Immature natural killer cell (primary cell): ENCODE measurements around the gene SNX21. TPM values are rescaled to one million over a fixed set of nuclear protein-coding genes. Genes with fewer than 3 reads are reported as not detected.
"Not testable (repeated sequence)": the region's sequence is repeated elsewhere in the genome, so short reads cannot be mapped to it uniquely, and the experiment has no call there.

Source experiments
- DNase-seq, 3 donors: peaks; one replicate each; pipeline ENCODE4 v3.0.0; 2022; ENCODE audit warnings: mixed read lengths in 1 of 3
- H3K27ac Mint-ChIP-seq, 6 donors: one replicate each; pipeline ENCODE4 v1.8.0; 2020; ENCODE audit warnings: mixed read lengths in 6 of 6, mild to moderate bottlenecking in 5 of 6, inconsistent platforms in 4 of 6, moderate library complexity in 3 of 6
- H3K27me3 Mint-ChIP-seq, 3 donors: one replicate each; pipeline ENCODE4 v1.8.0; 2020 to 2021; ENCODE audit warnings: low read depth in 3 of 3, mild to moderate bottlenecking in 3 of 3, mixed read lengths in 3 of 3, moderate library complexity in 3 of 3, inconsistent platforms in 1 of 3
- H3K36me3 Mint-ChIP-seq, 3 donors: one replicate each; pipeline ENCODE4 v1.8.0; 2020; ENCODE audit warnings: mixed read lengths in 3 of 3, inconsistent platforms in 2 of 3, mild to moderate bottlenecking in 2 of 3
- H3K4me1 Mint-ChIP-seq, 2 donors: one replicate each; pipeline ENCODE4 v1.8.0; 2020; ENCODE audit warnings: inconsistent platforms in 2 of 2, mild to moderate bottlenecking in 2 of 2, mixed read lengths in 2 of 2, moderate library complexity in 1 of 2
- H3K4me3 Mint-ChIP-seq, 5 donors: one replicate each; pipeline ENCODE4 v1.8.0; 2020; ENCODE audit warnings: mild to moderate bottlenecking in 5 of 5, mixed read lengths in 5 of 5, inconsistent platforms in 3 of 5, moderate library complexity in 3 of 5
- H3K9me3 Mint-ChIP-seq, 6 donors: one replicate each; pipeline ENCODE4 v1.8.0; 2020; ENCODE audit warnings: mild to moderate bottlenecking in 6 of 6, mixed read lengths in 6 of 6, inconsistent platforms in 4 of 6, moderate library complexity in 3 of 6
- polyA plus RNA-seq, 3 donors: library from polyadenylated mRNA; unstranded; fragments of 300-500 nt; fragmentation: Illumina TruSeq; gene quantifications; one replicate each; pipeline ENCODE4 v1.2.3, GENCODE V29; 2021

Gene SNX21
- polyA plus RNA-seq, 3 donors from 2014 or later, result 1.6 to 2.5 (median 2.2) TPM

DNA sequence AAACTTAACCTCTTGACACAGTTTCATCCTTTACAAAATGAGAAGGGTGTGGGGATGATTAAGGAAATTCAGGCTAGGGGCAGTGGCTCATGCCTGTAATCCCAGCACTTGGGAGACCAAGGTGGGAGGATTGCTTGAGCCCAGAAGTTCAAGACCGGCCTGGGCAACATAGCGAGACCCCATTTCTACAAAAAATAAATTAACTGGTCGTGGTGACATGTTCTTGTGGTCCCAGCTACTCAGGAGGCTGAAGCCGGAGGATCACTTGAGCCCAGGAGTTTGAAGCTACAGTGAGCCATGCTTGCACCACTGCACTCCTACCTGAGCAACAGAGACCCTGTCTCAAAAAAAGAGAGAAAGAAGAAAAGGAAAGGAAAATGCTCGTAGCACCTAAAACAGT is 32.9 kb downstream of the SNX21 start:
- no peak overlapping the region for H3K27ac Mint-ChIP-seq
- no peaks in the 10 kb centered on the region for H3K9me3 Mint-ChIP-seq
- peaks cover 0 to 2% of the 10 kb centered on the region in 2 donors for H3K4me1 Mint-ChIP-seq
- H3K4me3 Mint-ChIP-seq, result no peak overlapping the region
- no peak for DNase-seq
- peaks cover 0 to 7% (median 0%) of the 10 kb centered on the region in 3 donors for H3K36me3 Mint-ChIP-seq
- no peaks in the 10 kb centered on the region for H3K27me3 Mint-ChIP-seq

DNA sequence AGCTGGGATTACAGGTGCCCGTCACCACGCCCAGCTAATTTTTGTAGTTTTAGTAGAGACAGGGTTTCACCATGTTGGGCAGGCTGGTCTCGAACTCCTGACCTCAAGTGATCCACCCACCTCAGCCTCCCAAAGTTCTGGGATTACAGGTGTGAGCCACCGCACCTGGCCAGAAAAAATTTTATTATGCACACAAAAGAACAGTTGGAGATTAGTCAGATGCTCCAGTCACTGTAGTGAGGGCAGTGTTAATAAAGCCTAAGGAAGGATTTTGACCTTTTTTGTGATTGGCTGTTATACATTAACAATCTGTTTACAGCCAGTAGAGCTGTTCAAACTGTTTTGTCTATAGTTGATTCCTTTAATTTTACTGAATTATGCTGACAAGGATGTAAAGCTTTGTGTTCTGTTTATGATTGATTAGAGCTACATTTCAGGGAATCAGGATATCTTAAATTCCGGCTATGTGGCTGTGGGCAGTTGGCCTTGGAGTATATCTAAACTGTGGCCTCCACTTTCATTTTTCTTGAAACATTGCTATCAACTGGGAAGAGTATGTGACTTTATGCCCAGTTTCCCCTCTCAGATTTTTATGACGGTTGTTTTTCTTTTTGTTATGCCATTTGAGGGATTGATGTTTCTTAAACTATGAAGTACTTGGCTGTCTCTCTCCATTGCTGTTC is 33.7 kb downstream of the SNX21 start:
- Mint-ChIP-seq H3K4me3 (no peak overlapping the region), H3K27ac (no peak overlapping the region)
- no peak for DNase-seq

DNA sequence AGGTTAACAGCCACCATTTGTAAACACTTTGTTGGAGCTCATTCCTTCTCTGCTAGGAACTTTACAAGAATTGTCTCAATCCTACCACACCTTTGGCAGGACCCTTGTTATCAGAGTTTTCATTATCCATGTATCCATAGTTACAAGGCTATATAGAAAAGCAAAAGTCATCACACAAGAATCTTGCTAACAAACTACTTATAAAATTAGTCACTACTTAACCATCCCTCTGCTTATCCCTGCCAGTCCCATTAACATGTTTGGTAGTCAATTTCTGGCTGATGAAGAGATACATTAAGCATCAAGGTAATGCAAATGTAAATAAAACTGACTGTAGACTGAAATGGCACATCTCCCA is 34.2 kb downstream of the SNX21 start:
- H3K9me3 Mint-ChIP-seq, result no peaks in the 10 kb centered on the region
- no peak overlapping the region for H3K4me3 Mint-ChIP-seq

More for the DNA sequence above, 33.7 kb downstream of the SNX21 start:
- peaks cover 0 to 8% (median 0%) of the 10 kb centered on the region in 3 donors for H3K36me3 Mint-ChIP-seq
- H3K4me1 Mint-ChIP-seq, result peaks cover 0 to 2% of the 10 kb centered on the region in 2 donors
- no peaks in the 10 kb centered on the region for H3K27me3 Mint-ChIP-seq
- no peaks in the 10 kb centered on the region for H3K9me3 Mint-ChIP-seq

DNA sequence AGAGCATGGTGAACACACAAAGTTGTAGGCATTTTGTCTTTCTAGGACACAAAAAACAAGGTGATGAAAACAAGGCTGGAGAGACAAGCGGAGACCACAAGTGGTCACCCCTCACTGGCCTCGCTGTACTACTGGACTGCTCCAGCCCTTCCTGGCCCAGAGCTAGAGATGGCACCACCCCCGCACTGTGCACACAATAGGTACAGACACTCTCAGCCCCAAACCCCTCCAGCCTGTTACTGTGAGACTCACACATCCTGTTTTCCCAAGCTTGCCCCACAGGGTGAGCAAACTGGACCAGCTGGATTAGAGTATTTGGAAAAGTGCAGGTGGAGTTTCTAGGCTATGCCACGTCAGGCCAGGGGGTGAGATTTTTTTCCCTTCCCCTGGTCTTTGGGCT is 39.0 kb downstream of the SNX21 start:
- Mint-ChIP-seq H3K36me3 (peaks cover 4 to 16% (median 9%) of the 10 kb centered on the region in 3 donors), H3K4me1 (no peaks in the 10 kb centered on the region), H3K27ac (no peak overlapping the region)

More for the DNA sequence above, 34.2 kb downstream of the SNX21 start:
- no peak for DNase-seq
- H3K4me1 Mint-ChIP-seq, result peaks cover 0 to 2% of the 10 kb centered on the region in 2 donors
- no peak overlapping the region for H3K27ac Mint-ChIP-seq
- H3K36me3 Mint-ChIP-seq, result peaks cover 0 to 11% (median 0%) of the 10 kb centered on the region in 3 donors
- no peaks in the 10 kb centered on the region for H3K27me3 Mint-ChIP-seq

DNA sequence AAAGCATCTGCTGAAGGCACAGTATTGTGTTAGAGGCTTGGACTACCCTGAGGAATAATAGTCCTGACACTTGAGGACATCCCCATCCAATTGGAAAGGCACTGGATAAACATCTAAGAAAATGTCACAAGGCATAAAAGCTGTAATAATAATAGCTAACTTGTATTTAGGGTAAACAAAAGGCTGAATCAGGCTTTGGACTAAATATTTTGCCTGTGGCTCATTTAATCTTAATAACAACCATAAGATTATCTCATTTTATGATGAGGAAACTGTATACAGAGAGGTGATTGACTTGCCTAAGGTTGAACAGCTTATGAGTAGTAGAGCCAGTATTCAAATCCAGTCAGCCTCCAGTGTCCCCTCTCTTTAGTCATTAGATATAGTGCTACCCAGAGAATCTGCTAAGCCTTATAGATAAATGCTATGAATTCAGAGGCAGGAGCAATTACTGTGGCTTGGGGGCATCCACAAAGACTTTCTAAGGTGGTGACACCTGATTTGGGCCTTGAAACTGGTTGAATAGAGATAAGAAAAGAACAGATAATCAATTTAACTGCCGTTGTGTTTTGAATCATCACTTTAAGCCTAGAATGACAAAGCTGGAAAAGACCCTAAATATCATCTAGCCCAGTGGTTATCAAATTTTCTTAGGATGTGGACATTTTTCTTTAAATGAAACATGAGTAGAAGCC is 40.0 kb downstream of the SNX21 start:
- H3K4me3 Mint-ChIP-seq, result no peak overlapping the region
- no peak overlapping the region for H3K27ac Mint-ChIP-seq
- H3K4me1 Mint-ChIP-seq, result no peaks in the 10 kb centered on the region
- H3K9me3 Mint-ChIP-seq, result no peaks in the 10 kb centered on the region
- H3K36me3 Mint-ChIP-seq, result peaks cover 4 to 16% (median 13%) of the 10 kb centered on the region in 3 donors
- no peak for DNase-seq
- H3K27me3 Mint-ChIP-seq, result peaks cover 0 to 2% (median 0%) of the 10 kb centered on the region in 3 donors

More for the DNA sequence above, 39.0 kb downstream of the SNX21 start:
- H3K4me3 Mint-ChIP-seq, result no peak overlapping the region
- no peak for DNase-seq
- no peaks in the 10 kb centered on the region for H3K9me3 Mint-ChIP-seq
- peaks cover 0 to 2% (median 0%) of the 10 kb centered on the region in 3 donors for H3K27me3 Mint-ChIP-seq

DNA sequence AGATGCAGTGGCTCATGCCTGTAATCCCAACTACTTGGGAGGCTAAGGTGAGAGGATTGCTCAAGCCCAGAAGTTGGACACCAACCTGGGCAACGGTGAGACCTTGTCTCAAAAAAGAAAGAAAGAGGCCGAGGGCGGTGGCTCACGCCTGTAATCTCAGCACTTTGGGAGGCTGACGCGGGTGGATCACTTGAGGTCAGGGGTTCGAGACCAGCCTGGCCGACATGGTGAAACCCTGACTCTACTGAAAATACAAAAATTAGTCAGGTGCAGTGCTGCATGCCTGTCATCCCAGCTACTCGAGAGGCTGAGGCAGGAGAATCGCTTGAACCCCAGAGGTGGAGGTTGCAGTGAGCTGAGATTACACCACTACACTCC is 40.5 kb downstream of the SNX21 start:
- peaks cover 4 to 20% (median 16%) of the 10 kb centered on the region in 3 donors for H3K36me3 Mint-ChIP-seq
- not testable (repeated sequence) for H3K4me1 Mint-ChIP-seq, DNase-seq, H3K27me3 Mint-ChIP-seq, H3K9me3 Mint-ChIP-seq, H3K27ac Mint-ChIP-seq, H3K4me3 Mint-ChIP-seq

DNA sequence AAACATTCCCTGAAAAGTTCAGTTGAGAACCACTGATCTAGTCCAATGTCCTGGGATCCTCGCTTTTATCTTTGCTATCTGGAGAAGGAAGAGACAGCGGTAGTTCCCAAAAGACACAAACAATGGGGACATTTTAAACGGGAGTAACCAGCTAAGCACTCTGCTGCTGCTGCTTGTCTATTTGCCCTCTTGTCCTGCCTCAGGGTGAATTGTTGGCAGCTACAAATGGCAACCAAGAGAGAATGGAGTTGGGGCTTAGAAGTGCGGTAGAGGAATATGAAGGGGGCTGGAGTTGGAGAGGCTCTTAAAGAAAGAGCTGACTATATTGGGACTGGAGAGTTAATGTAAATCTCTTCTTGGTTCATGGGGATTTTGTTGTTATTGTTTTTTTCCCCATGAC is 41.0 kb downstream of the SNX21 start:
- no peak overlapping the region for H3K4me3 Mint-ChIP-seq
- DNase-seq, result no peak
- peaks cover 0 to 2% (median 0%) of the 10 kb centered on the region in 3 donors for H3K27me3 Mint-ChIP-seq
- H3K36me3 Mint-ChIP-seq, result peaks cover 4 to 20% (median 16%) of the 10 kb centered on the region in 3 donors
- H3K4me1 Mint-ChIP-seq, result no peaks in the 10 kb centered on the region
- H3K27ac Mint-ChIP-seq, result peak overlapping the region in 1 of 6 donors; percentile 12
- no peaks in the 10 kb centered on the region for H3K9me3 Mint-ChIP-seq

DNA sequence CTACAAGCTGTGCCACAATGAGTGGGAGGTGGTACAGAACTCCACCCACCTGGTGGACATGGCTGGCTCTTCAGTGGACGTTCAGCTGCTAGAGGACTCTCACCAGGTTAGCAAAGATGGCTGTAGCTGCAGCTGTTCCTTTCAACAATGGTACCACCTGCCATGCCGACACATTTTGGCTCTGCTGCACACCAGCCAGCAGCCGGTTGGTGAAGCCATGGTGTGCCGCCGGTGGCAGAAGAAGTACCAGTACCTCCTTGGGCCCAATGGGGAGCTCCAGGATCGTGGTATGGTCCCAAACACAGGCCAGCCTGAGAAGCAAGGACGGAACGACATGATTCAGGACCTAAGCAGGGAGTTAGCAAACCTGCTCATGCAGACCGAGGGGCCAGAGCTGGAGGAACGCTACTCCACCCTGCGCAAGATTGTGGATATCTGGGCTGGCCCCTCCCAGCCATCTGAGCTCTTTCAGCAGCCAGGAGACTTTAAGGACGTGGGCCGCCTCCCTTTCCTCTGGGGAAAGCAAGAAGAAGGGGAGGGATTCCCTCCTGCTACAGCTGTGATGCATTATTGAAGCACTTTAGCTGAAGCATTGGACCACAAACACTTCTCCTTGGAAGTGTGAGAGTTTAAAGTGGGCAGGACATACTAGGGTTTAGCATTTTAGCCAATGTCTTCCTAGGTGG is 44.6 kb downstream of the SNX21 start:
- DNase-seq, result no peak
- H3K27me3 Mint-ChIP-seq, result peaks cover 4 to 9% (median 5%) of the 10 kb centered on the region in 3 donors
- peaks cover 4 to 21% (median 12%) of the 10 kb centered on the region in 3 donors for H3K36me3 Mint-ChIP-seq
- no peaks in the 10 kb centered on the region for H3K9me3 Mint-ChIP-seq
- peaks cover 11 to 18% of the 10 kb centered on the region in 2 donors for H3K4me1 Mint-ChIP-seq
- H3K4me3 Mint-ChIP-seq, result no peak overlapping the region
- no peak overlapping the region for H3K27ac Mint-ChIP-seq

DNA sequence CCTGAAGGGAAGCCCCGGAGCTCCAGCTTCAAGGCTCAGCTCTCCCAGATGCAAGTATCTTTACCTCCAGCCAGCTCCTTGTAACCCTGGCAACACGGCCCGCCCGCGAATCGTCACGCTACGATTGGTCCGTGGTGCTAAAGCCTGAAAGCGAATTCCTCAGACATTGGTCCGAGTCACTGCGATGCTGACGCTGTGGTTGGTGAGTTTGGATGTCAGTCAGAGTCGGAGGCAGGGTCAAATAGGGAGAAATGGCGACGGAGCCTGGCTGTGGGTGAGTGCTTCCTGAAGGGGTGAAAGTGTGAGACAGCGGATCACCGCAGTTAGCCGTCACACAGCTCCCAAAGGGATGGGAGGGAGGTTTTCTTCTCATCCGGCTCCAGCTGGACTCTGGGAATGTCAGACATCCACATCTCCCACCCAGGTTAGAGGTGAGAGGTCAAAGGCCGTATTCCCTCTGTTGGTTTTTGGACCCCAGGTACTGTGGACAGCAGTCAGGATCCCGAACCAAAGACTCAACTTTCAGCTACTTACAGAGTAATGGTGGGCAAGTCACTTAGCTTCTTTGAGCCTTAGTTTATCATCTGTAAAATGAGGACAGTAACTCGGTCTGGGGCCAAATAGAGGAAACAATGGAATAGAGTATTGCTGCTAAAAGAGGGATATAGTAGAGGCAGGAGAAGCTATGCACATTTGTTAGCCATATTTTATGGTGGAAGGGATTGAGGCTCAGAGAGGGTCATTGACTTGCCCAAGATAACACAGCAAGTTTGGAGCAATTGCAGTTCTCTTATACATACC is 47.6 kb downstream of the SNX21 start, which contains the start of gene ZSWIM1:
ZSWIM1 (plus strand) TSS at position 240 of the 801 bp plus-strand sequence. CDS start 1,366 bp downstream, outside the sequence.
- H3K9me3 Mint-ChIP-seq, result no peaks in the 10 kb centered on the region
- DNase-seq, result peak; percentile 95
- H3K27me3 Mint-ChIP-seq, result peaks cover 4 to 8% (median 5%) of the 10 kb centered on the region in 3 donors
- H3K27ac Mint-ChIP-seq, result peak within 1 kb of the TSS; percentile 46 to 95 (median 88)
- peaks cover 11 to 18% of the 10 kb centered on the region in 2 donors for H3K4me1 Mint-ChIP-seq
- peak within 1 kb of the TSS; percentile 69 to 81 (median 75) for H3K4me3 Mint-ChIP-seq
- H3K36me3 Mint-ChIP-seq, result peaks cover 4 to 28% (median 12%) of the 10 kb centered on the region in 3 donors

DNA sequence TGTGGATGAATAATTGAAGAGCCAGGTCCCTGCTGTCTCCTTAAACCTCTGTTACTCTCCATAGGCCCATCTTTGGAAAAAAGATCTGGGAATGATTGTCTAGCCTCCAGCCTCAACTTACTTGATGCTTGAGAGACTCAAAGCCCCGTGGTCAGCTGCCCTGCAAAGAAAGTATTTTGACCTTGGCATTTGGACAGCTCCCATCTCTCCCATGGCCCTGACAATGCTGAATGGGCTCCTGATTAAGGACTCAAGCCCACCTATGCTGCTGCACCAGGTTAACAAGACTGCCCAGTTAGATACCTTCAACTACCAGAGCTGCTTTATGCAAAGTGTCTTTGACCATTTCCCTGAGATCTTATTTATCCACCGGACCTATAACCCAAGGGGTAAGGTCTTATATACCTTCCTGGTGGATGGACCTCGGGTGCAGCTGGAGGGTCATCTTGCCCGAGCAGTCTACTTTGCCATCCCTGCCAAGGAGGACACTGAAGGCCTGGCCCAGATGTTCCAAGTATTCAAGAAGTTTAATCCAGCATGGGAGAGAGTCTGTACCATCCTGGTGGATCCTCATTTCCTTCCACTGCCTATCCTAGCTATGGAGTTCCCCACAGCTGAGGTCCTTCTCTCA is 49.0 kb downstream of the SNX21 start:
- H3K27ac Mint-ChIP-seq, result peak overlapping the region in 5 of 6 donors; percentile 53 to 85 (median 67)
- no peaks in the 10 kb centered on the region for H3K9me3 Mint-ChIP-seq
- H3K4me3 Mint-ChIP-seq, result peak overlapping the region in 2 of 5 donors; percentile 0 to 36
- no peak for DNase-seq
- peaks cover 0 to 19% (median 8%) of the 10 kb centered on the region in 3 donors for H3K36me3 Mint-ChIP-seq
- H3K27me3 Mint-ChIP-seq, result peaks cover 4 to 8% (median 5%) of the 10 kb centered on the region in 3 donors
- H3K4me1 Mint-ChIP-seq, result peaks cover 11 to 18% of the 10 kb centered on the region in 2 donors

DNA sequence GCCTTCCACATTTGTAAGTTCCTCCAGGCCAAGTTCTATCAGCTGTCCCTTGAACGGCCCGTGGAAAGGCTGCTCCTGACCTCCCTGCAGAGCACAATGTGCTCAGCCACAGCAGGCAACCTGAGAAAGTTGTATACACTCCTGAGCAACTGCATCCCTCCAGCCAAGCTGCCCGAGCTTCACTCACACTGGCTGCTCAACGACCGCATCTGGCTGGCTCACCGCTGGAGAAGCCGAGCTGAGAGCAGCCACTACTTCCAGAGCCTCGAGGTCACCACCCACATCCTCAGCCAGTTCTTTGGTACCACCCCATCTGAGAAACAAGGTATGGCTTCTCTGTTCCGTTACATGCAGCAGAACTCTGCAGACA is 49.5 kb downstream of the SNX21 start:
- no peak for DNase-seq
- Mint-ChIP-seq H3K4me3 (no peak overlapping the region), H3K27me3 (peaks cover 4 to 8% (median 5%) of the 10 kb centered on the region in 3 donors), H3K4me1 (peaks cover 11 to 18% of the 10 kb centered on the region in 2 donors), H3K27ac (peak overlapping the region in 4 of 6 donors; percentile 12 to 83 (median 60)), H3K9me3 (no peaks in the 10 kb centered on the region), H3K36me3 (peaks cover 0 to 18% (median 8%) of the 10 kb centered on the region in 3 donors)

DNA sequence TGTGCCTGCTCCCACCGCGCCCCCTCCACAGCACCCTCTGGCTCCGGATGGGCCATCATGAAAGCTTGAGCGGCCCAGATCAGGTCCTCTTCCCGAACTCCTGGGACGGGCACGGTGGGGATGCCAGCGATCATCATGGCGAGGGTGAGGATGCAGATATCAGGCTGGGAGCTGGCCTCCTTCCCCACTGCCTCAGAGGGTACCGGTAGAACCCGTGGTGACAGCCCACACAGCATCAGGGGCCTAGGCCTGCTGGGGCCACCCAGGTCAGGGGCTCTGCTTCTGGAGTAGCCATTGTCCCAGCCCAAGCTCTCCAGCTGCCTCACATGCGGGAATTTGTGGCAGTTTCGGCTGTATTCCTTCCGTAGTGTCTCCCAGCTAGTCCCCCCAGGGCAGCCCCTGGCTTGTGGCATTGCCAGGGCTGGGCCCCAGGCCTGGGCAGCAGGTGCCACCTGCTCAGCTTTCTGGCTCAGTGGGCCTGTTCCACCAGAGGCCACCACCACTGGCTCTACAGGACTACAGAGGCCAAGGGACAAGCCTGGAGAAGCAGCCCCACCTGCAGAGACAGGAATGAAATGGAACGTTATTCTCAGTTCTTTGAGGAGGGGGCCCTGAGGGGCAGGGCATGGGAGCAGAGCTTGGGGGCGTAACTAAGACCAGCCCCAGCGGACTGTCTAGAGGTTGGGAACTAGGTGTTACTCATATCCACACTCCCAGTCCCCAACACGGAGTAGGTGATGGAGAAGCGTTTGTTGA is 53.2 kb downstream of the SNX21 start:
- Mint-ChIP-seq H3K4me3 (no peak overlapping the region), H3K9me3 (no peaks in the 10 kb centered on the region), H3K4me1 (peaks cover 13% of the 10 kb centered on the region in 2 donors), H3K27me3 (peaks cover 2 to 3% (median 3%) of the 10 kb centered on the region in 3 donors), H3K27ac (no peak overlapping the region), H3K36me3 (peaks cover 0 to 12% (median 4%) of the 10 kb centered on the region in 3 donors)
- DNase-seq, result no peak
